ENCODE measurements around the gene OR52J3. TPM values are rescaled to one million over a fixed set of nuclear protein-coding genes. Genes with fewer than 3 reads are reported as not detected.
A peak's percentile ranks its signal among the peaks of the same experiment; 100 is the strongest.

The OR52J3 gene
- polyA plus RNA-seq = not detected
- long read RNA-seq, donor 1 = 0 reads
- long read RNA-seq, donor 2 = 0 reads
- long read RNA-seq, donor 3 = 0 reads
- long read RNA-seq, donor 4 = 0 reads
- long read RNA-seq, donor 5 = 0 reads
- long read RNA-seq, donor 6 = 0 reads
- long read RNA-seq, donor 7 = 0 reads
- long read RNA-seq, donor 8 = 0 reads
- long read RNA-seq, donor 9 = 0 reads
- long read RNA-seq, donor 10 = 0 reads

DNA sequence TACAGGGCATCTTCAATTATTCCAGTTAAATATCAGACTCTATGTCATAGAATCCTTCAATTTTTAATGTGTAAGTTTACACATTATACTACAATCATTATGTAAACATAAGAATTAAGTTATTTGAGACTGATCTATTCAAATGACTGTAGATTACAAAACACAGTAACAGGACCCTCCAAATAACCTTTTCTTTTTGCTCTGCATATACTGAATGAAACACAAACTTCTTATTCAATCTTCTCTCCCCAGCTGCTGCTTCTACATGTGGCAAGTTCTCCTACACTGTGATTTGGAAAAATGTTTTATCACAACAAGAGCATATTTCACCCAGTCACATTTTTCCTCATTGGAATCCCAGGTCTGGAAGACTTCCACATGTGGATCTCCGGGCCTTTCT is at the start of gene OR52J3:
TSS of gene OR52J3 (plus strand) at position 301 of the 400 bp plus-strand sequence. CDS start at position 301, 0 bp downstream.
- H3K9me3 ChIP-seq (ENCODE audit: control insufficient read depth in 2 of 2, insufficient read depth in 1 of 2, low read depth in 1 of 2, low read length in 1 of 2) = no peaks in the 10 kb centered on the region
- DNase-seq (no peak), FAIRE-seq (no peak)
- H3K4me1 ChIP-seq (ENCODE audit: control insufficient read depth in 3 of 3, insufficient read depth in 2 of 3, low read depth in 1 of 3, low read length in 2 of 3) = no peaks in the 10 kb centered on the region
- H3K36me3 ChIP-seq (ENCODE audit: control insufficient read depth in 3 of 3, insufficient read depth in 2 of 3, low read depth in 1 of 3, low read length in 3 of 3) = no peaks in the 10 kb centered on the region
- H3K27ac ChIP-seq (ENCODE audit: low read depth in 1 of 3, low read length in 2 of 3) = no peak within 1 kb of the TSS
- no peaks in the 10 kb centered on the region for H3K27me3 ChIP-seq (ENCODE audit: control insufficient read depth in 3 of 3, insufficient read depth in 3 of 3, low read length in 3 of 3)
- no peak within 1 kb of the TSS for H3K4me3 ChIP-seq (ENCODE audit: low read depth in 1 of 3, low read length in 3 of 3)
- 59 to 86% (median 75%) methylated on average over 1 of the region's 1 CpG for WGBS, 3 donors

DNA sequence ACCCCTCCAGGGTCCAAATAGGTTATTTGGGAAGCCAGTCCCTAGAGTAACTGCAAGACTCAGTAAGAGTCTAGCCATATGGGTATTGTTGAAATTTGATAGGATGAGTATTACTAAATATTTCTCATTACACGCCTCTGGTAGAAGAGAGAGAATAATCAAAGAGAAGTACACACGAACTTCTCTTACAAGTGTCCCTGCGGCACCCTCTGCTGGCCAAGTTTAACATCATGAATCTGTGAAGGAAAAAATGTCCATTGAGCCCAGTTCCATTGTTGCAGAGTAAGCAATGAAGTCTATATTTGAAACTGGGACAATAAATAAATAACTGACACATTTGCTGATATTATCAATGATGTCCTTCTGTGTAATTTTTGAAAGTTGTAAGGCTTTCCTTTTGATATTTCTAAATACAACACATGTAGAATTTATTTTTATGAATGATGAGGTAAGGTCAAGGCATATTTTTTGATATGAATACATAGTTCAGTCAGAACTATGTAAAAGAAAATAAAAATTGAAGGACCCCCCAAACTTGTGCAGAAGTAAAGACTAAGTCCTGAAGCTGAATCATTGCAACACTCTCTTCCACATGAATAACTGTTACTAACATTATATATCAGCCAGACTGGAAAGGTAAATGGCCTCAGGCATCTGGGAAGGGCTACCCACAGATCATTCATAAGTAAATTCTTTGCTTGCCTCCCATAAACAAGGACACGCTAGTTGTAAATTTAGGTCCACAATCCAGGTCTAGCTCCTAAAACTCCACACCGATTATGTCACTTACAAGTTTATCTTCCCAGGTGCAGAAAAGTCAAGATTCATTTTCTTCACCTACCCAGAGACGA is 41.7 kb upstream of the OR52J3 start:
- Histone ChIP-seq H3K27ac (ENCODE audit: low read depth in 1 of 3, low read length in 2 of 3) (no peak overlapping the region), H3K27me3 (ENCODE audit: control insufficient read depth in 3 of 3, insufficient read depth in 3 of 3, low read length in 3 of 3) (no peaks in the 10 kb centered on the region), H3K4me1 (ENCODE audit: control insufficient read depth in 3 of 3, insufficient read depth in 2 of 3, low read depth in 1 of 3, low read length in 2 of 3) (no peaks in the 10 kb centered on the region), H3K9me3 (ENCODE audit: control insufficient read depth in 2 of 2, insufficient read depth in 1 of 2, low read depth in 1 of 2, low read length in 1 of 2) (no peaks in the 10 kb centered on the region), H3K4me3 (ENCODE audit: low read depth in 1 of 3, low read length in 3 of 3) (no peak overlapping the region), H3K36me3 (ENCODE audit: control insufficient read depth in 3 of 3, insufficient read depth in 2 of 3, low read depth in 1 of 3, low read length in 3 of 3) (no peaks in the 10 kb centered on the region)
- WGBS, 3 donors = 37 to 39% (median 38%) methylated on average over 6 of the region's 6 CpGs
- no peak for FAIRE-seq
- peak; percentile 35 to 56 for DNase-seq

DNA sequence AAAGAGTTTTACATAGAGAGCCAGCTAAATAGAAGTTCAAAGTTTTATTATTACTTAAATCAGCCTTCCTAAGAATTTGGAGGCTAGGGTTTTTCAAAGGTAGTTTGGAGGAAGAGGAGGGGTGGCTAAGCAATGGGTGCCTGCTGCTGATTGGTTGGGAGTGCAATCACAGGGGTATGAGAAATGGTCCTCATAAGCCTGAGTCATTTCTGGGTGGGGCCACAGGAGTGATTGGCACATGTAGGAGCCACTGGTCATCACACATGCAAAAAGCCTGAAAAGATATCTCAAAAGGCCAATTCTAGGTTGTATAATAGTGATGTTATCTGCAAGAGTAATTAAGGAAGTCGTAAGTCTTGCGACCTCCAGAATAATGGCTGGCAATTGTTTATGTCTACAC is 38.8 kb upstream of the OR52J3 start:
- WGBS, 3 donors = 11 to 27% (median 16%) methylated on average over 2 of the region's 2 CpGs
- H3K36me3 ChIP-seq (ENCODE audit: control insufficient read depth in 3 of 3, insufficient read depth in 2 of 3, low read depth in 1 of 3, low read length in 3 of 3) = no peaks in the 10 kb centered on the region

DNA sequence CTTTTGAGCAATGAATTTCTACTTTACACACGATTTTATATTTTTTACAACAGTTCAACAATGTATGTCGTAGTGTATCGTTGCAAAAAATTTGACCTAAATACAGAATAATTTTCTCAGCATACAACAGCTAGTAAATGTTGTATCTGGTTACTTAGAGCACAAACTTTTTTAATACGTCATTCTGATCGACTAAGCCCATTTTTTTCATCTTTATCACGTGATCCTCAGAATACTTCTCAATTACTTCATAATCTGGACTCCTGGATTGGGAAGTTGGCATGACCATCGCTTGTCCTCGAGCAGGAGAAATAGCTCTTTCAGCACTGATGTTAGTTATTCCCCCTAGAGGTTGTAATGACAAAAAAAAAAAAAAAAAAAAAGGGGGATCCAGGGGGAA is 35.1 kb upstream of the OR52J3 start:
- no peak overlapping the region for H3K27ac ChIP-seq (ENCODE audit: low read depth in 1 of 3, low read length in 2 of 3)
- H3K4me1 ChIP-seq (ENCODE audit: control insufficient read depth in 3 of 3, insufficient read depth in 2 of 3, low read depth in 1 of 3, low read length in 2 of 3) = no peaks in the 10 kb centered on the region
- no peak overlapping the region for H3K4me3 ChIP-seq (ENCODE audit: low read depth in 1 of 3, low read length in 3 of 3)
- FAIRE-seq (no peak), DNase-seq (no peak)
- H3K27me3 ChIP-seq (ENCODE audit: control insufficient read depth in 3 of 3, insufficient read depth in 3 of 3, low read length in 3 of 3) = no peaks in the 10 kb centered on the region
- H3K9me3 ChIP-seq (ENCODE audit: control insufficient read depth in 2 of 2, insufficient read depth in 1 of 2, low read depth in 1 of 2, low read length in 1 of 2) = no peaks in the 10 kb centered on the region
- 68 to 77% (median 74%) methylated on average over 8 of the region's 8 CpGs for WGBS, 3 donors
- H3K36me3 ChIP-seq (ENCODE audit: control insufficient read depth in 3 of 3, insufficient read depth in 2 of 3, low read depth in 1 of 3, low read length in 3 of 3) = no peaks in the 10 kb centered on the region

More for the DNA sequence above, 38.8 kb upstream of the OR52J3 start:
- H3K9me3 ChIP-seq (ENCODE audit: control insufficient read depth in 2 of 2, insufficient read depth in 1 of 2, low read depth in 1 of 2, low read length in 1 of 2) = no peaks in the 10 kb centered on the region
- no peaks in the 10 kb centered on the region for H3K27me3 ChIP-seq (ENCODE audit: control insufficient read depth in 3 of 3, insufficient read depth in 3 of 3, low read length in 3 of 3)
- no peaks in the 10 kb centered on the region for H3K4me1 ChIP-seq (ENCODE audit: control insufficient read depth in 3 of 3, insufficient read depth in 2 of 3, low read depth in 1 of 3, low read length in 2 of 3)
- H3K27ac ChIP-seq (ENCODE audit: low read depth in 1 of 3, low read length in 2 of 3) = no peak overlapping the region
- DNase-seq (no peak), FAIRE-seq (no peak)
- H3K4me3 ChIP-seq (ENCODE audit: low read depth in 1 of 3, low read length in 3 of 3) = no peak overlapping the region

DNA sequence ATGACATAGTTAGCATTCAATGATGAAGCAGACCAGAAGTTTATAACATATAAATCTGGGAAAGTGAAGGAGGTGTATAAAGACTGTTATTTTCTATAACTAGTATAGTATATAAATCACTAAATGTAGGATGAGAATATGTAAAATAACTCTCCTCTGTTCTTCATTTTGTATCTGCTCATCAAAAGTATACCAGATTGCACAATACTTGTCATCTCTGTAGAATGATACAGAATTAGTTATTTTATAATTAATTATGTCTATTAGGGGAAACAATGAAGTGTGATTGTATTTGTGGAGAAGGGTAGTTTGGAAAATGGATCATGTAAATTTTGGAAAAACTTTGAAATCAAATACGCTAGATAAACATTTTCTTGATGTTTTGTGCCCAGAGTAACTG is 33.3 kb upstream of the OR52J3 start:
- Histone ChIP-seq H3K9me3 (ENCODE audit: control insufficient read depth in 2 of 2, insufficient read depth in 1 of 2, low read depth in 1 of 2, low read length in 1 of 2) (no peaks in the 10 kb centered on the region), H3K4me1 (ENCODE audit: control insufficient read depth in 3 of 3, insufficient read depth in 2 of 3, low read depth in 1 of 3, low read length in 2 of 3) (no peaks in the 10 kb centered on the region), H3K27me3 (ENCODE audit: control insufficient read depth in 3 of 3, insufficient read depth in 3 of 3, low read length in 3 of 3) (no peaks in the 10 kb centered on the region), H3K4me3 (ENCODE audit: low read depth in 1 of 3, low read length in 3 of 3) (no peak overlapping the region), H3K36me3 (ENCODE audit: control insufficient read depth in 3 of 3, insufficient read depth in 2 of 3, low read depth in 1 of 3, low read length in 3 of 3) (no peaks in the 10 kb centered on the region), H3K27ac (ENCODE audit: low read depth in 1 of 3, low read length in 2 of 3) (no peak overlapping the region)
- FAIRE-seq (no peak), DNase-seq (no peak)
- WGBS, 3 donors = 69 to 83% (median 76%) methylated on average over 1 of the region's 1 CpG

DNA sequence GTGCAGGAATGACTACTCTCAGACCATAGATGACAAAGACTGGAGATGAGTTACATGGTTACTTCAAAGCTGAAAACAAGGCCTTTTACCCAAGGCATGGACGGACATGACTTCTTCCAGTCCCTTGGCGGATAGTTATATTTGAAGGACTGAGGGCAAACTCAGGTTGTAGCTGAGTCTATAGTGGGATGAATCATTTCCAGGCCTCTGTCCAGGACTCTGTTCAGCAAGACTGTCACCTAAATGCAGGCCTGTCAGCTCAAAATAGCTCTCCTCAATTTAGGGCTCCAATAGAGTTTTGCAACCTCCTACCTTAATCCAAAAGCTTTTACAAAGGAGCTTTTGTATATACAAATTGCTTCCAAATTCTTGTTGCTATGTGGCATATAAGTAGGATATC is 24.3 kb upstream of the OR52J3 start:
- FAIRE-seq (no peak), DNase-seq (no peak)
- no peaks in the 10 kb centered on the region for H3K36me3 ChIP-seq (ENCODE audit: control insufficient read depth in 3 of 3, insufficient read depth in 2 of 3, low read depth in 1 of 3, low read length in 3 of 3)
- H3K27ac ChIP-seq (ENCODE audit: low read depth in 1 of 3, low read length in 2 of 3) = no peak overlapping the region
- peaks cover 0 to 28% of the 10 kb centered on the region in 2 donors for H3K9me3 ChIP-seq (ENCODE audit: control insufficient read depth in 2 of 2, insufficient read depth in 1 of 2, low read depth in 1 of 2, low read length in 1 of 2)
- H3K4me1 ChIP-seq (ENCODE audit: control insufficient read depth in 3 of 3, insufficient read depth in 2 of 3, low read depth in 1 of 3, low read length in 2 of 3) = no peaks in the 10 kb centered on the region
- H3K27me3 ChIP-seq (ENCODE audit: control insufficient read depth in 3 of 3, insufficient read depth in 3 of 3, low read length in 3 of 3) = no peaks in the 10 kb centered on the region
- 87 to 91% (median 90%) methylated on average over 2 of the region's 2 CpGs for WGBS, 3 donors
- no peak overlapping the region for H3K4me3 ChIP-seq (ENCODE audit: low read depth in 1 of 3, low read length in 3 of 3)

DNA sequence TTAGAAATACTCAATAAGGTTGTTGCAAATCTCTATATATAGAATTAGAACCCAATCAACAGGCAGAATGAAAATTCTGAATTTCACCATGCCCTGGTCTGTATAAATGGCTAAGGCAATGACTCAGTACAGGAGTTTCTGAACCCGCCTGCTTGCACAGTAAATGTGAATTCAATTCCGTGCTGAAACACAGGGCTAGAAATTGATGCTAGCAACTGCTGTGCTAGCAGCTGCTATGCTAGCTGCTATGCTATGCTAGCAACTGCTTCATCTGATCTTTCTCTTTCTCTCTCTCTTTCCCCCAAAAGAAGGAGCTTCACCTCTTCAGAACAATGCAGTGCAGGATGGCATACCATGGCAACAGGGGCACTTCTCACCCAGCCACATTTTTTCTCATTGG is 9.7 kb upstream of the OR52J3 start:
- no peak overlapping the region for H3K27ac ChIP-seq (ENCODE audit: low read depth in 1 of 3, low read length in 2 of 3)
- no peaks in the 10 kb centered on the region for H3K36me3 ChIP-seq (ENCODE audit: control insufficient read depth in 3 of 3, insufficient read depth in 2 of 3, low read depth in 1 of 3, low read length in 3 of 3)
- DNase-seq (no peak), FAIRE-seq (no peak)
- WGBS, 3 donors = 76 to 85% (median 83%) methylated on average over 2 of the region's 2 CpGs
- no peaks in the 10 kb centered on the region for H3K4me1 ChIP-seq (ENCODE audit: control insufficient read depth in 3 of 3, insufficient read depth in 2 of 3, low read depth in 1 of 3, low read length in 2 of 3)
- H3K27me3 ChIP-seq (ENCODE audit: control insufficient read depth in 3 of 3, insufficient read depth in 3 of 3, low read length in 3 of 3) = no peaks in the 10 kb centered on the region
- no peak overlapping the region for H3K4me3 ChIP-seq (ENCODE audit: low read depth in 1 of 3, low read length in 3 of 3)
- H3K9me3 ChIP-seq (ENCODE audit: control insufficient read depth in 2 of 2, insufficient read depth in 1 of 2, low read depth in 1 of 2, low read length in 1 of 2) = no peaks in the 10 kb centered on the region

DNA sequence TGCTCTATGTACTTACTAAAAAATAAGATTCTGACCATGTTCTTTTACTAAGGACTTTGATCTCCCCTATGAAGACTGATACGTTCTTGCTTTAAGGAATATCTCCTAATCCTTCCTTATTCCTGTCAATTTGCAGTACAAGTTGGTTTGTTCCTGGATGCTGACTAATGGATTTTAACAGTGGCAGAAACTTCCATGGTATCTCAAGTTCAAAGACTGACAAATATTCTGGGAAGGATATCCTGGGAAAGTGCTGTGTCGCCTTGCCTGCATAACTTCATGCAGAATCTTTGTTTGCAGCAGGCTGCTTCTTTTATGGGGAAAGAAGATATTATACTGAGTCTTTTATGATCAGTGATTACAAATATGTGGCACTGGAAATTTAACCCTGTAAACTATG is 8.4 kb upstream of the OR52J3 start:
- no peak for FAIRE-seq

More for the DNA sequence above, 8.4 kb upstream of the OR52J3 start:
- Histone ChIP-seq H3K9me3 (ENCODE audit: control insufficient read depth in 2 of 2, insufficient read depth in 1 of 2, low read depth in 1 of 2, low read length in 1 of 2) (no peaks in the 10 kb centered on the region), H3K36me3 (ENCODE audit: control insufficient read depth in 3 of 3, insufficient read depth in 2 of 3, low read depth in 1 of 3, low read length in 3 of 3) (no peaks in the 10 kb centered on the region), H3K4me1 (ENCODE audit: control insufficient read depth in 3 of 3, insufficient read depth in 2 of 3, low read depth in 1 of 3, low read length in 2 of 3) (no peaks in the 10 kb centered on the region), H3K27me3 (ENCODE audit: control insufficient read depth in 3 of 3, insufficient read depth in 3 of 3, low read length in 3 of 3) (no peaks in the 10 kb centered on the region), H3K27ac (ENCODE audit: low read depth in 1 of 3, low read length in 2 of 3) (no peak overlapping the region), H3K4me3 (ENCODE audit: low read depth in 1 of 3, low read length in 3 of 3) (no peak overlapping the region)
- 32 to 72% (median 54%) methylated on average over 2 of the region's 2 CpGs for WGBS, 3 donors
- no peak for DNase-seq
